Measurements from ENCODE around the gene ALG1L2.
"Not testable (repeated sequence)": the region's sequence is repeated elsewhere in the genome, so short reads cannot be mapped to it uniquely, and the experiment has no call there.

ALG1L2 gene

DNA sequence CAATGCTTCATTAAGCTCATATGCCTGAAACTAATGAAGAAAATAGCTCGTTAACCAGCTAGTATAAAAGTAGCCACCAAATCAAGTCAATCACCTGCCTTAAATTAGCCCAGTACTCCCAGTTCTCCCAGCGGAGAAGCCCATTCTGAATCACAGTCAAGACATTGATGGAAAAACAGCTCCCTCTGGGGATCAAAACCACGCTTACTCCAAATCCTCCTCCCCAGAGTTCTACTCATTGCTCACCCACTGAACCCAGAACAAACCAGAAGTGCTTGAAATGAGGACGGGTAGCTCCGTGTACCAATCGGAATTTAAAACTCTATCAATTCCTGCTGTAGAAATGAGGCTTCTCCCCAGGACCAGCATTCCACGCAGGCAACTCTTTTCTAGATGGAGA is 54.7 kb downstream of the ALG1L2 start:
- DNase-seq, result not testable (repeated sequence)

DNA sequence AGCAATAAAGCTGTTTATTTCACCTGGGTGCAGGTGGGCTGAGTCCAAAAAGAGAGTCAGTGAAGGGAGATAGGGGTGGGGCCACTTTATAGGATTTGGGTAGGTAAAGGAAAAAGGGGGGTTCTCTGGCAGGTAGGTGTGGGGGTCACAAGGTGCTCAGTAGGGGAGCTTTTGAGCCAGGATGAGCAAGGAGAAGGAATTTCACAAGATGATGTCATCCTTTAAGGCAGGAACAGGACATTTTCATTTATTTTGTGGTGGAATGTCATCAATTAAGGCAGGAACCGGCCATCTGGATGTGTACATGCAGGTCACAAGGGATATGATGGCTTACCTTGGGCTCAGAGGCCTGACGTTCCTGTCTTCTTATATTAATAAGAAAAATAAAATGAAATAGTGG is 56.1 kb downstream of the ALG1L2 start:
- DNase-seq, result not testable (repeated sequence)

GRCh38 chr3:130138992-130139391 is 57.4 kb downstream of the ALG1L2 start:
- DNase-seq, result not testable (repeated sequence)

DNA sequence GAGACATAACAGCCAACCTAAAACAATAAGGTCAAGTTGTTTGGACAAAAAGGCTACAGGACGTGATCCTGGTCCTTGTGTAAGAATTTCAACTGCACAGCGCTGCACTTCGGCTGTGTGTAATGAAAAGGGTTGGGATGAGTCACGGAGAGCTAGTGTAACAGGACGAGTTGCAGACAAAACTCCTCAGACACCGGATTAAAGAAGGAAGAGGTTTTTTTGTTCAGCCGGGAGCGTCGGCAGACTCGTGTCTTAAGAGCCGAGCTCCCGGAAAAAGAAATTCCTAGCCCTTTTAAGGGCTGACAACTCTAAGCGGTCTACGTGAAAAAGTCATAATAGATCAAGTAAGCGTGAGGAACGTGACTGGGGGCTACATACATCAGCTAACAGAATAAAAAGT is 59.1 kb downstream of the ALG1L2 start:
- DNase-seq, result not testable (repeated sequence)

GRCh38 chr3:130143648-130144327 is 62.2 kb downstream of the ALG1L2 start:
- not testable (repeated sequence) for DNase-seq

DNA sequence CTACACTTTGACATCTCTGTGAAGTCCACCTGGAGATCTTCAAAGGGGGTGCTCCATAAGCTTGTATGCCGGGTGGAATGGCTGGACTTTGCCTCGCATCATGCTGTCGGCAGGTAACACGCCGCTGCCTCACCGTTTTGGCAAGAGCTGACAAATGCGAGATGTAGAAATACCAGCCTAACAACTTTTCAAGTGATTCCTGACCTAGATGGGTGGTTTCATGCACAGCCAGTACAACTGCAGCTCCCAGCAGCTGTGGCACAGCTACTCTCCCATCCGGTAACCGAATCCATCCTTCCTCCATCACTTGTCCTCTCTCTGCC is 62.7 kb downstream of the ALG1L2 start:
- DNase-seq, result not testable (repeated sequence)

- DNase-seq, result not testable (repeated sequence)
Observed at GRCh38 chr3:130145456-130145855, 63.8 kb downstream of the ALG1L2 start.

- DNase-seq, result not testable (repeated sequence)
Observed at GRCh38 chr3:130146465-130146864, 64.8 kb downstream of the ALG1L2 start.

All from right kidney (tissue), 1 donor.